HUDEP-2 (cell line): ENCODE results near the gene CRADD.
"Not testable (repeated sequence)": the region's sequence is repeated elsewhere in the genome, so short reads cannot be mapped to it uniquely, and the experiment has no call there.

ENCODE experiments used
- DNase-seq, 76 experiments: peaks; one replicate each; lab custom pipeline; 2025; ENCODE audit not compliant: unreplicated experiment in 76 of 76; lab: John Stamatoyannopoulos, UW

CRADD gene

DNA sequence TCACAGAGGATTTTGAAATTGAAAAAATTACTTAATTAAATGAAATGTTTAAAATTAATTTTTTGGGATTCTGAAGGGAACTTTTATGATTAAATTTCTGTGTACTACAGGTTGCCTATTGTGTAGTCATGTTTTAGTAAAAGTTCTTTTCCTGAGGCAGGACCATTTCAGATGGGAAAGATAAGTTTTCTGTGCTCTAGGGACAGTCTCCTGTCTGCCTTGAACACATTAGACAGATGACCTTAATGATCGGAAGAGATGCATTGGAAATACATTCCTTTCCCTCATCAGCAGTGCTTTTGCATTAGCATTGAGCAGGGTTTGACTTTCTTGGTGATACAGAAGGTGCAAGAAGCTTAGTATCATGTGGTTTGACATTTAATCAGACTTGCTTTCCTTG lies 28.1 kb downstream of the CRADD start:
- DNase-seq: no peak

GRCh38 chr12:93706387-93706786 lies 29.2 kb downstream of the CRADD start:
- peak in 26 of 76 experiments; percentile 5 to 62 (median 30) for DNase-seq

DNA sequence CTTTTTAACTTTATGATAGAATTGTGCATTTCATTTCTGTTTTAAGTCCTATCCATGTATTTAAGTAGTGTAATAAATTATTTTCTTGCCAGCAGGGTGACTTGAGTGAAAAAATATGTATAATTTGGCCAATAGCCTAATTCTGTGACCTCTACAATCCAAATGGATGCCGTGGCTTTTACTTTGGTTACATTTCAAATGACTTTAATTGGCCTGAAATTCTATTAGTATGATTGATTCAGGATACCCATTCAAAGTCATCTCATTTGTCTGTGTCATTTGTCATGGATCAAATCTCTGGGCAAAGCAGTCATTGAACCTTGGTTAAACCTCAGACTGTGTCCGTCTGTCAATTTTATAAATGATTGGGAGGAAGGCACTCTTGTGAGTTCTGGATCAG lies 29.6 kb downstream of the CRADD start:
- DNase-seq: no peak

DNA sequence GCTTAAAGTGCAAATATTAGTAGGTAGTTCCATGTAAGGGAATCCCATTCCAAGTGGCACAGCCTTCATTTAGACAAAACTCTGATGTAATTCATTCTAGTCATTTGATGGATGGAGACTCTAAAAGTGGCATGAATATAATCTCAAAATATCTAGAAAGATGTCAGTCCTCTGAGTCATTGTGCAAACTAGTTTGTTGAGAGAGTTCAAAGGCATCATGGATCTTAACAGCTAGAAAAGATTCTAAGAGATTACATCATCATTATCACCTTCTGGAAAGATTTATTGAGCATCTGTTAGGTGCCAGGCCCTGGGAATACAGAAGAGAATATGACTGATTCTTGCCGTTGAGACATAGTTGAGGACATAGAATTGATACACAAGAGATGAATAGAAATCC lies 30.7 kb downstream of the CRADD start:
- no peak for DNase-seq

- no peak for DNase-seq
These were observed 31.8 kb downstream of the CRADD start for GRCh38 chr12:93708952-93709351.

DNA sequence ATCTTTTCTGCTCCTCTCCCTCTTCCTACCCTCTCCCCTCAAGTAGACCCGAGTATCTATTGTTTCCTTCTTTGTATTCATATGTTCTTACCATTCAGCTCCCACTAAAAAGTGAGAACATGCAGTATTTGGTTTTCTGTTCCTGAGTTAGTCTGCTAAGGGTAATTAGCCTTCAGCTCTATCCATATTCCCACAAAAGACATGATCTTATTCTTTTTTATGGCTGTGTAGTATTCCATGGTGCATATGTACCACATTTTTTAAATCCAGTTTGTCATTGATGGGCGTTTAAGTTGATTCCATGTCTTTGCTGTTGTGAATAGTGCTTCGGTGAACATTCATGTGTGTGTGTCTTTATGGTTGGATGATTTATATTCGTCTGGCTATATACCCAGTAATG lies 32.2 kb downstream of the CRADD start:
- DNase-seq: no peak

GRCh38 chr12:93710574-93710926 lies 33.4 kb downstream of the CRADD start:
- DNase-seq: no peak

GRCh38 chr12:93711502-93711901 lies 34.3 kb downstream of the CRADD start:
- not testable (repeated sequence) for DNase-seq

DNA sequence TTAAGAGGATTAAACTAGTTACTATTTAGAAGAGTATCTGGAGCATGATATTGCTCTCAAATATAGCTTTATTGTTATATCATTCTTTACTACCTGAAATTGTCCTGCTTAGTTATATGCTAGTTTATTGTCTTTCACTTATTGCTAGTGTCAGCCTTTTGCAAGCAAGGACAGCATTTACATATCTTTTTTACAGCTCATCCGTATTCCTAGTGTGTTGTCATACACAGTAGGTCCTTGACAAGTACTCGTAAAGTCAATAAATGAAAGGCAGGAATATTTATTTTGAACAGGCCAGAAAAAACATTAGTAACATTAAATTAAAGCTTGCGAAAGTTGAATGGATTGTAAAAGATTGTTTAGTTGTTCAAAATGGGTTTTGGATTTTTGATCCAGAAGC lies 35.0 kb downstream of the CRADD start:
- no peak for DNase-seq

GRCh38 chr12:93713060-93713459 lies 35.9 kb downstream of the CRADD start:
- DNase-seq: peak in 9 of 76 experiments; percentile 6 to 37 (median 18)

DNA sequence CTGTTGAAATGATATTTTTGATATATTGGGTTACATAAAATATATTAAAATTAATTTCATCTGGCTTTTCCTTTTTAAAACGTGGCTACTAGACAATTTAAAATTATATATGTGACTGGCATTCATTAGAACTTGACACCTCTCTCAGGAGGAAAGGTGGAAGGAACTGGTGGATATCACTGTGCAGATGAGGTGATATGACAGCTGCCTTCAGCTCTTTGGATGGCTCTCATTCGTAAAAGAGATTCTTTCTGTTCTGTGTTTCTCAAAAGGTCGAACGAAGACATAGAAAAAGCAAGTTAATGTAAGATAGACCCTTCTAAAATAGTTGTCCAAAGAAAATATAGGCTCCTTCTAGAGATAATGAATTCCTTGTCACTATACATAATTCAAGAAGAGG lies 36.6 kb downstream of the CRADD start:
- DNase-seq: no peak

DNA sequence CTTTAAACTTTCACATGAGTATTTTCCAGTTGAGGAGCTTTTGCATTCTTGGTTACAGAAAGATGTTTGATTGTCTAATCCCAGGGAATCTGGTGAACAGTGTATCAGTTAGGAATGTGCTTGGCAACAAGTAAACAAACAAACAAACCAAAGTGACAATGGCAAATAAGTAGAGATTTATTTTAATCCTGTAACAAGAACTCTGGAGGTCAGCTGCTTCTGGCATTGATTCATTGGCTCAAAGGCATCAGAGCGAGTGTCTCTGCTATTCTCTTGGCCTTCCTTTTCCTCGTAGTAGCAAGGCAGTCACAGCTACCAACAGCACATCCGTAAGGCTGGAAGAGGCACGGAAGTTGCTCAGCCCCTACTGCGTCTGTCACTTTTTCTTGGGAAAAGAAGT lies 37.2 kb downstream of the CRADD start:
- no peak for DNase-seq

GRCh38 chr12:93719710-93720109 lies 42.5 kb downstream of the CRADD start:
- DNase-seq: no peak

DNA sequence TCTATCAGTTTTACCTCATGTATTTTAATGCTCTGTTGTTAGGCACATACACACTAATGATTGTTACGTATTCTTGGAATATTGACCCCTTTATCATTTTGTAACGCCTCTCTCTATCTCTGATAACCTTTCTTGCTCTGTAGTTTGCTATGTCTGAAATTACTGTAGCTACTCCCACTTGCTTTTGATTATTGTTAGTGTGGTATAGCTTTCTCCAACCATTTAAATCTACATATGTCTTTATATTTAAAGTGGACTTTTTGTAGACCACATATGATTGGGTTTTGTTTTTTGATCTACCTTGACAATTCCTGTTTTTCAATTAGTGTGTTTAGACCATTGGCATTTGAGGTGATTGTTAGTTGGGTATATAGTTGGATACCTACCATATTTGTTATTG lies 43.4 kb downstream of the CRADD start:
- no peak for DNase-seq

DNA sequence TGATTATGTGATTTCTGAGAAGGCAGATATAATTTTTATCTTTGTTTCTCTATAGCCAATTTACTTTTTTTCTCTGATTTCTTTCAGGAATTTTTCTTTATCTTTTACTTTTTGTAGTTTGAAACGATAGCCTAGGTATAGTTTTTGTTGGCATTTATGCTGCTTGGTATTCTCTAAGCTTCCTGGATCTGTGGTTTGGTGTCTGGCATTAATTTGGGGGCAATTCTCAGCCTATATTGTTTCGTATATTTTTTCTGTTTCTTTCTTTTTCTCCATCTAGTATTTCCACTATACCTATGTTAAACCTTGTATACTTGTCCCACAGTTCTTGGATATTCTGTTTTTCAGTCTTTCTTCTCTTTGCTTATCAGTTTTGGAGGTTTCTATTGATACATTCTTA lies 45.0 kb downstream of the CRADD start:
- no peak for DNase-seq

DNA sequence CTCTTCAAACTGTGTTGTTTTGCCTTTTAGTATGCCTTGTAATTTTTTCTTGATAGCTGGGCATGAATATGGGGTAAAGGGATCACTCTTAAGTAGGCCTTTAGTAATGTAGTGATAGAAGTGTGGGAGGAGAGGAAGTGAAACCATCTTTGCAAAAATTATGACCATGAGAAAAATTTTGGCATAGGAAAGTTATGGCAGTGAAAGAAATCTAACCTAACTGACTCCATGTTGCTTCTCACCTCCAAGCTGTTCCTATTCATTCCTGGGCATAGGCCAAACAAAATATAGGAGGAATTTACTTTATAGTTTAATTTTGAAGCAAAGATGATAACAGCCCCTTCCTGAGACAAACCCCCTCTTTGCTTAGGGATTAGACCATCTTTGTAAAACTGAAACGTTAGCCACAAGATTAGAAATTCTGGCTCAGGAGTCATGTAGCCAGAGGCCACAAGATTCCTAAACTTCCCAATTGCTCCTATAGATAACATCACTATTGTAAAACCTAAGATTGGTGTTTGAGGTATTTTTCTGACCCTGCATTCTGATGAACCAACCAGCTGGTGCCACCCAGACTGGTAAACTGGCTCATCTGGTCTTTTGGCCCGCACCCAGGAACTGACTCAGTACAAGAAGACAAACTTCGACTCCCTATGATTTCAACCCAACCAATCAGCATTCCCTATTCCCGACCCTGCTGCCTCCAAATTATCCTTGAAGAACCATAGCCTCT lies 45.8 kb downstream of the CRADD start:
- DNase-seq: peak in 1 of 76 experiments; percentile 10

DNA sequence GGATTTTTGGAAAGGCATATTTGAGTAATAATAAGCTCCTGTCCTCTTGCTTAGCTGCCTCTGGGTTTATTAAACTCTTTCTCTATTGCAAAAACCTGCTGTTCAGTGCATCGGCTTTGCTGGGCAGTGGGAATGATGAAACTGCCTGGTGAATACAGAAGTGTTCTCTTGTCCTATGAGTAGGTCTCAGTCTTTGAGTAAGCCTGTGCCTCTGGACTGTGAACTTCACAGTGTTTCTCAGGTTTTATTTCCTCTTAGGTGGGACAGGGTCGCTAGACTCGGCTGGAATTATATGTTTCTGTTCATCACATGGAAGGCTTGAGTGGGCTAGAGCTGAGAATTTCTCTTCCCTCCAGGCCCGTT lies 46.4 kb downstream of the CRADD start:
- DNase-seq: no peak

- DNase-seq: no peak
These were observed 48.4 kb downstream of the CRADD start for GRCh38 chr12:93725531-93725930.

GRCh38 chr12:93727195-93727811 lies 50.1 kb downstream of the CRADD start:
- DNase-seq: no peak

- DNase-seq: no peak
These were observed 50.7 kb downstream of the CRADD start for GRCh38 chr12:93727911-93728310.

DNA sequence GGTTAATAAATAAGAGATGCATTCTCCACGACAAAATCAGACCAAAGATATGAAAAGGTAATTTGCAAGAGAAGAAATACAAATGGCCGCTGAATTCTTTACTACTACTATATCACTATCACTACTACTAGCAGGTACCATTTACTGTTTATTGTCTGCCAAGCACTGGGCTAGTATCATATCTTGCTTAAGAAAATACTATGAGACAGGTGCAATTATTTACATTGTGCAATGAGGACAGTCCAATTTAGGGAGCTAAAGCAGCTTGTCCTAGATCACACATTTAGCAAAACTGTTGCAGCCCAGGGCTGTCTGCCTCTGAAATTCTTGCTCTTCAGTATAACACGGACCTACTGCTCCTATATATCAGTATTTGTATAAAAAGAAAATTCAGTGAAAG lies 52.8 kb downstream of the CRADD start:
- no peak for DNase-seq

DNA sequence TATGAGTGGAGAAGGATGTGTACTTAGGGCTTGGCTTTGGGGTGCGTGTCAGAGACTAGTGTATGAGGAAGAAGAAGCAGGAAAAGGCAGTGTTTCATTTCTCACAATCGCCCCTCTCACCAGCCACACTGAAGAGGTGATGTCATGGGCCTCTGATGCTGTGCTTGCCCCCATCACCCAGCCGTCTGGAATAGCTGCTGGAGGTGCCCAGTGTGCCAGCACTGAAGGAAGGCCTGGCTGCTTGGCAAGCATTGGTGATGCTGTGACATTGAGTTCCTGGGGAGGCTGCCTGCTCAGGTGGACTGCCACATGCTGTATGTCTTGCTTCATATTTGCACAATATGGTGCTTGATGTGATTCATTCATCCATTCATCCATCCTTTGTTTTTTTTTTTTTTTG lies 56.2 kb downstream of the CRADD start:
- DNase-seq: no peak

GRCh38 chr12:93733928-93734327 lies 56.8 kb downstream of the CRADD start:
- DNase-seq: no peak
